HUES48 (cell line): Measurements from ENCODE around the gene UBN1.

Experiments
- H3K27ac ChIP-seq: one replicate; pipeline ENCODE4 v1.7.0; 2013; ENCODE audit warnings: low read depth, low read length, inconsistent platforms
- H3K27me3 ChIP-seq: 2 replicates; pipeline ENCODE4 v1.6.1; 2013; ENCODE audit warnings: mild to moderate bottlenecking, low read length; ENCODE audit not compliant: control insufficient read depth, insufficient read depth
- H3K36me3 ChIP-seq: 2 replicates; pipeline ENCODE4 v1.6.1; 2013; ENCODE audit warnings: low read length; ENCODE audit not compliant: control insufficient read depth, insufficient read depth
- H3K4me1 ChIP-seq: 2 replicates; pipeline ENCODE4 v1.6.1; 2013; ENCODE audit warnings: mild to moderate bottlenecking, low read length; ENCODE audit not compliant: control insufficient read depth, insufficient read depth
- H3K4me3 ChIP-seq: 2 replicates; pipeline ENCODE4 v1.5.1; 2013; ENCODE audit warnings: mild to moderate bottlenecking, low read depth, low read length
- H3K9ac ChIP-seq: 2 replicates; pipeline ENCODE4 v1.6.1; 2013; ENCODE audit warnings: mild to moderate bottlenecking, low read depth, low read length, moderate library complexity
- H3K9me3 ChIP-seq: 2 replicates; pipeline ENCODE4 v1.6.1; 2013; ENCODE audit warnings: low read length; ENCODE audit not compliant: control insufficient read depth, insufficient read depth

The UBN1 gene

GRCh38 chr16:4862639-4863038, 15.4 kb downstream of the UBN1 start:
- H3K9ac ChIP-seq, result no peak overlapping the region
- H3K27ac ChIP-seq, result no peak overlapping the region
- H3K27me3 ChIP-seq, result no peaks in the 10 kb centered on the region
- H3K9me3 ChIP-seq, result no peaks in the 10 kb centered on the region
- H3K4me3 ChIP-seq, result no peak overlapping the region
- H3K36me3 ChIP-seq, result peaks cover 61% of the 10 kb centered on the region
- H3K4me1 ChIP-seq, result no peaks in the 10 kb centered on the region

- no peaks in the 10 kb centered on the region for H3K9me3 ChIP-seq
- H3K27me3 ChIP-seq, result no peaks in the 10 kb centered on the region
- H3K9ac ChIP-seq, result no peak overlapping the region
- peaks cover 54% of the 10 kb centered on the region for H3K36me3 ChIP-seq
- no peaks in the 10 kb centered on the region for H3K4me1 ChIP-seq
- H3K4me3 ChIP-seq, result no peak overlapping the region
- no peak overlapping the region for H3K27ac ChIP-seq
These were observed 17.4 kb downstream of the UBN1 start for GRCh38 chr16:4864728-4865127.

GRCh38 chr16:4865231-4865860, 18.1 kb downstream of the UBN1 start:
- H3K27me3 ChIP-seq, result no peaks in the 10 kb centered on the region
- H3K36me3 ChIP-seq, result peaks cover 54% of the 10 kb centered on the region
- H3K4me1 ChIP-seq, result no peaks in the 10 kb centered on the region
- H3K9ac ChIP-seq, result no peak overlapping the region
- no peak overlapping the region for H3K27ac ChIP-seq
- no peak overlapping the region for H3K4me3 ChIP-seq
- H3K9me3 ChIP-seq, result no peaks in the 10 kb centered on the region

GRCh38 chr16:4866586-4866985, 19.3 kb downstream of the UBN1 start:
- H3K27ac ChIP-seq, result no peak overlapping the region
- H3K9me3 ChIP-seq, result no peaks in the 10 kb centered on the region
- no peaks in the 10 kb centered on the region for H3K4me1 ChIP-seq
- peaks cover 52% of the 10 kb centered on the region for H3K36me3 ChIP-seq
- no peaks in the 10 kb centered on the region for H3K27me3 ChIP-seq
- no peak overlapping the region for H3K4me3 ChIP-seq
- no peak overlapping the region for H3K9ac ChIP-seq

GRCh38 chr16:4868026-4868425, 20.7 kb downstream of the UBN1 start:
- no peak overlapping the region for H3K27ac ChIP-seq
- H3K4me3 ChIP-seq, result no peak overlapping the region
- no peaks in the 10 kb centered on the region for H3K4me1 ChIP-seq
- H3K36me3 ChIP-seq, result peaks cover 50% of the 10 kb centered on the region
- no peak overlapping the region for H3K9ac ChIP-seq
- no peaks in the 10 kb centered on the region for H3K27me3 ChIP-seq
- H3K9me3 ChIP-seq, result no peaks in the 10 kb centered on the region

- H3K4me3 ChIP-seq, result no peak overlapping the region
- H3K4me1 ChIP-seq, result no peaks in the 10 kb centered on the region
- H3K9ac ChIP-seq, result no peak overlapping the region
- H3K36me3 ChIP-seq, result peaks cover 51% of the 10 kb centered on the region
- H3K27ac ChIP-seq, result no peak overlapping the region
- H3K27me3 ChIP-seq, result no peaks in the 10 kb centered on the region
- no peaks in the 10 kb centered on the region for H3K9me3 ChIP-seq
These were observed 21.3 kb downstream of the UBN1 start for GRCh38 chr16:4868535-4868934.

GRCh38 chr16:4869147-4869805, 22.0 kb downstream of the UBN1 start:
- peaks cover 55% of the 10 kb centered on the region for H3K36me3 ChIP-seq
- no peaks in the 10 kb centered on the region for H3K9me3 ChIP-seq
- H3K27me3 ChIP-seq, result no peaks in the 10 kb centered on the region
- H3K4me3 ChIP-seq, result no peak overlapping the region
- H3K4me1 ChIP-seq, result no peaks in the 10 kb centered on the region
- H3K27ac ChIP-seq, result no peak overlapping the region
- H3K9ac ChIP-seq, result no peak overlapping the region

GRCh38 chr16:4870138-4870671, 22.9 kb downstream of the UBN1 start:
- H3K36me3 ChIP-seq, result peaks cover 65% of the 10 kb centered on the region
- H3K4me1 ChIP-seq, result no peaks in the 10 kb centered on the region
- no peak overlapping the region for H3K4me3 ChIP-seq
- H3K27ac ChIP-seq, result no peak overlapping the region
- H3K27me3 ChIP-seq, result no peaks in the 10 kb centered on the region
- H3K9me3 ChIP-seq, result no peaks in the 10 kb centered on the region
- no peak overlapping the region for H3K9ac ChIP-seq

- Histone ChIP-seq H3K4me3 (no peak overlapping the region), H3K36me3 (peaks cover 71% of the 10 kb centered on the region), H3K9me3 (no peaks in the 10 kb centered on the region), H3K27me3 (no peaks in the 10 kb centered on the region), H3K4me1 (no peaks in the 10 kb centered on the region), H3K9ac (no peak overlapping the region), H3K27ac (no peak overlapping the region)
These were observed 23.8 kb downstream of the UBN1 start for GRCh38 chr16:4871071-4871470.

- H3K4me3 ChIP-seq, result no peak overlapping the region
- H3K9ac ChIP-seq, result no peak overlapping the region
- H3K9me3 ChIP-seq, result no peaks in the 10 kb centered on the region
- H3K4me1 ChIP-seq, result no peaks in the 10 kb centered on the region
- H3K36me3 ChIP-seq, result peaks cover 91% of the 10 kb centered on the region
- no peak overlapping the region for H3K27ac ChIP-seq
- no peaks in the 10 kb centered on the region for H3K27me3 ChIP-seq
These were observed 25.8 kb downstream of the UBN1 start for GRCh38 chr16:4873091-4873490.

GRCh38 chr16:4874666-4875065, 27.4 kb downstream of the UBN1 start:
- H3K27me3 ChIP-seq, result no peaks in the 10 kb centered on the region
- no peaks in the 10 kb centered on the region for H3K9me3 ChIP-seq
- peaks cover 93% of the 10 kb centered on the region for H3K36me3 ChIP-seq
- no peaks in the 10 kb centered on the region for H3K4me1 ChIP-seq
- no peak overlapping the region for H3K27ac ChIP-seq
- H3K9ac ChIP-seq, result no peak overlapping the region
- no peak overlapping the region for H3K4me3 ChIP-seq
